Fibroblast of lung (primary cell): Measurements from ENCODE around the gene DOK3.

ENCODE experiments used
- EZH2 ChIP-seq: IDR thresholded peaks from 2 replicates; pipeline ENCODE4 v1.5.1; 2012; ENCODE audit warnings: low read length, control low read depth, mild to moderate bottlenecking; ENCODE audit errors: missing control alignments
- TF ChIP-seq, protein P1 (sequence below), 2 donors: IDR thresholded peaks in 1 of 2; conservative IDR thresholded peaks in 1 of 2; 1 replicate in 1 of 2; 2 replicates in 1 of 2; pipeline ENCODE4 v1.5.1; 2011 to 2012; ENCODE audit warnings: low read length in 2 of 2, control low read depth in 1 of 2, inconsistent platforms in 1 of 2, low read depth in 1 of 2, mild to moderate bottlenecking in 1 of 2

DNA sequence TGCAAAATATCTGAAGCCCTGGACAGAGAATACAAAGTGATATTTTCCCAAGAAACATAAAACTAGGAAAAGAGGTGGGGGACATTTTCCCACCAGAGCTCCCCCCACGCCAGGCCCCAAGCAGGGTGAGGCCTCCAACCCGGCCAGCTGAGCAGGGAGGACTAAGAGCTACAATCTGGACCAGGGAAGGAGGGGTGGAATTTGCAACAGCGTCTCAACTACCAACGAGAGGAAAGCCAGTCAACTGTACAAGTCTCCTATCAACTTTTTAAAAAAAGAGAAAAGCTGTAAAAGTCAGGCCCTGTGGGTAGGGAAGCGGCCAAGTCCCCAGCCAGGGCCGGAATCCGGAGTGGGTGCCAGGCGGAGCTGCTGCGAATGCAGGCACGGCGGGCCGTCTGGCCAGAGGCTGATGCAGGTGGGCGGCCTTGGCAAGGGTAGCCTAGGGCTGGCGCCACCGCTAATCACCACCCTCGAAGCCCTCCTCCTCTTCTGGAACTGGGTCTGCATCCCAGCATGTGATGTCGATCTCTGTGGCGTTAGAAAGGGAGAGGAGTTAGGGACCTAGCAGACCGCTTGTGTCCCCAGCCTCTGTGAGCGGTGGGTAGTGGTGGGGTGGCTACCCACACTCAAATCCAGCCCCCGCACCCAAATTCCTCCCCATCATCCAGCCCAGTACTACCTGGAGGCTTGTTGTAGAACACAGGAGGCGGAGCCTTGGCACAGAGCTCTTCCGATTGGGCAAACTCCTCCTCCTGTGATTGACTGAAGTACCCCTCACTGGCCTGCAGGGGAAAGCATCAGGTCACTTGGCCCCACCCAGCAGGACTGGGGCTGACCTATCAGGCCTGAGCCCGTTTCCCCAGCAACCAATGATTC is 52.4 kb downstream of the DOK3 start:
- TF ChIP-seq, protein P1, sequence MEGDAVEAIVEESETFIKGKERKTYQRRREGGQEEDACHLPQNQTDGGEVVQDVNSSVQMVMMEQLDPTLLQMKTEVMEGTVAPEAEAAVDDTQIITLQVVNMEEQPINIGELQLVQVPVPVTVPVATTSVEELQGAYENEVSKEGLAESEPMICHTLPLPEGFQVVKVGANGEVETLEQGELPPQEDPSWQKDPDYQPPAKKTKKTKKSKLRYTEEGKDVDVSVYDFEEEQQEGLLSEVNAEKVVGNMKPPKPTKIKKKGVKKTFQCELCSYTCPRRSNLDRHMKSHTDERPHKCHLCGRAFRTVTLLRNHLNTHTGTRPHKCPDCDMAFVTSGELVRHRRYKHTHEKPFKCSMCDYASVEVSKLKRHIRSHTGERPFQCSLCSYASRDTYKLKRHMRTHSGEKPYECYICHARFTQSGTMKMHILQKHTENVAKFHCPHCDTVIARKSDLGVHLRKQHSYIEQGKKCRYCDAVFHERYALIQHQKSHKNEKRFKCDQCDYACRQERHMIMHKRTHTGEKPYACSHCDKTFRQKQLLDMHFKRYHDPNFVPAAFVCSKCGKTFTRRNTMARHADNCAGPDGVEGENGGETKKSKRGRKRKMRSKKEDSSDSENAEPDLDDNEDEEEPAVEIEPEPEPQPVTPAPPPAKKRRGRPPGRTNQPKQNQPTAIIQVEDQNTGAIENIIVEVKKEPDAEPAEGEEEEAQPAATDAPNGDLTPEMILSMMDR (conservative IDR thresholded peaks at IDR 0.05 in 1 of 2, IDR thresholded peaks at IDR 0.05 in 1 of 2; ENCODE audit: low read depth in 1 of 2, low read length in 2 of 2): peak; percentile 50 to 68
- TF ChIP-seq EZH2: no peak
